HCT116 (cell line): ENCODE results near the gene OR5B21. TPM values are rescaled to one million over a fixed set of nuclear protein-coding genes. Genes with fewer than 3 reads are reported as not detected.

ENCODE experiments used
- ATAC-seq: fragments of 200-7000 bp; cut with Tn5 transposase; 2 replicates; pipeline ENCODE4 v1.9.1; 2020; ENCODE audit warnings: mild to moderate bottlenecking, moderate library complexity
- BruUV-seq: library from RNA; stranded (reverse); fragments of 400-500 nt; replicated peaks from 2 replicates; lab custom pipeline; 2021; lab: Mats Ljungman, UMichigan
- CTCF ChIA-PET: fragments of 300-600 bp; sonication (Branson Sonifier 250); formaldehyde crosslinking; loops from one replicate; lab custom pipeline; 2021; ENCODE audit warnings: antibody characterized with exemption; lab: Charles Lee
- POLR2A ChIA-PET: fragments of 300-600, 350-600 bp; sonication (Branson Sonifier 250); formaldehyde crosslinking; loops from one replicate; lab custom pipeline; 2021; ENCODE audit warnings: antibody characterized with exemption; lab: Charles Lee
- RAD21 ChIA-PET, 2 experiments: fragments of 300-600 bp; sonication (Branson Sonifier 250); formaldehyde crosslinking; loops; one replicate each; lab custom pipeline; 2023; ENCODE audit warnings: low total read pairs in 2 of 2; ENCODE audit not compliant: uncharacterized antibody in 2 of 2, unreplicated experiment in 2 of 2, low non-redundant PET in 1 of 2; lab: Charles Lee
- DNase-seq: peaks from one replicate; pipeline ENCODE4 v3.0.0-alpha.2; 2010; ENCODE audit warnings: low read depth, low spot score
- H2AFZ ChIP-seq: fragments of 200-600 bp; shearing (Covaris generic), sonication (generic); 2 replicates; pipeline ENCODE4 v1.6.1; 2017; ENCODE audit warnings: low read depth, mixed run types, mixed read lengths, antibody characterized with exemption, low read length; ENCODE audit not compliant: poor library complexity, severe bottlenecking
- H3K27ac ChIP-seq: 2 replicates; pipeline ENCODE4 v1.5.1; 2012; ENCODE audit warnings: low read depth, low read length
- H3K27me3 ChIP-seq: fragments of 200-600 bp; sonication (generic); 2 replicates; pipeline ENCODE4 v1.6.1; 2016; ENCODE audit warnings: mixed run types, low read length, mixed read lengths; ENCODE audit not compliant: insufficient read depth
- H3K36me3 ChIP-seq, 2 experiments: fragments of 200-500 bp in 1 of 2; fragments of 200-600 bp in 1 of 2; sonication (Bioruptor generic) in 1 of 2; sonication (generic) in 1 of 2; 2 replicates each; pipeline versions ENCODE4 v1.5.1 to v1.6.1; 2014 to 2016; ENCODE audit warnings: low read length in 2 of 2, inconsistent platforms in 1 of 2, mixed read lengths in 1 of 2, mixed run types in 1 of 2; ENCODE audit not compliant: insufficient read depth in 2 of 2, control insufficient read depth in 1 of 2
- H3K4me1 ChIP-seq, 2 experiments: fragments of 200-600 bp in 1 of 2; sonication (generic) in 1 of 2; 2 replicates each; pipeline versions ENCODE4 v1.5.1 to v1.6.1; 2012 to 2017; ENCODE audit warnings: low read length in 2 of 2, inconsistent platforms in 1 of 2, mild to moderate bottlenecking in 1 of 2, mixed read lengths in 1 of 2, mixed run types in 1 of 2, moderate library complexity in 1 of 2; ENCODE audit not compliant: insufficient read depth in 2 of 2, control insufficient read depth in 1 of 2
- H3K4me2 ChIP-seq: fragments of 200-600 bp; sonication (generic); 2 replicates; pipeline ENCODE4 v1.6.1; 2017; ENCODE audit warnings: mixed run types, low read length, mixed read lengths
- H3K4me3 ChIP-seq, 2 experiments: fragments of 200-600 bp in 1 of 2; sonication (generic) in 1 of 2; replicated peaks in 1 of 2; 2 replicates each; pipeline ENCODE4 v1.5.1; 2011 to 2016; ENCODE audit warnings: low read length in 2 of 2, control low read depth in 1 of 2, low read depth in 1 of 2, mild to moderate bottlenecking in 1 of 2, mixed read lengths in 1 of 2, mixed run types in 1 of 2
- H3K79me2 ChIP-seq: fragments of 200-600 bp; sonication (generic); 2 replicates; pipeline ENCODE4 v1.6.1; 2017; ENCODE audit warnings: mild to moderate bottlenecking, mixed run types, low read length, moderate library complexity, mixed read lengths; ENCODE audit not compliant: insufficient read depth
- H3K9ac ChIP-seq: fragments of 200-600 bp; sonication (generic); 2 replicates; pipeline ENCODE4 v1.6.1; 2016; ENCODE audit warnings: low read length, mixed read lengths
- H3K9me2 ChIP-seq: fragments of 200-600 bp; sonication (generic), shearing (Covaris generic); 2 replicates; pipeline ENCODE4 v1.6.1; 2017; ENCODE audit warnings: mixed run types, mild to moderate bottlenecking, moderate library complexity; ENCODE audit not compliant: insufficient read depth
- H3K9me3 ChIP-seq, 2 experiments: fragments of 200-500 bp in 1 of 2; fragments of 200-600 bp in 1 of 2; sonication (Bioruptor generic) in 1 of 2; sonication (generic) in 1 of 2; 2 replicates each; pipeline ENCODE4 v1.6.1; 2014 to 2017; ENCODE audit warnings: low read length in 2 of 2, mixed read lengths in 2 of 2, inconsistent platforms in 1 of 2, low read depth in 1 of 2, mild to moderate bottlenecking in 1 of 2, mixed run types in 1 of 2, moderate library complexity in 1 of 2; ENCODE audit not compliant: control insufficient read depth in 1 of 2, insufficient read depth in 1 of 2
- H4K20me1 ChIP-seq: fragments of 200-600 bp; sonication (generic), shearing (Covaris generic); 2 replicates; pipeline ENCODE4 v1.6.1; 2017; ENCODE audit warnings: mixed run types, mild to moderate bottlenecking, moderate library complexity; ENCODE audit not compliant: insufficient read depth
- CBX3 ChIP-seq: IDR thresholded peaks from 2 replicates; pipeline ENCODE4 v1.6.1; 2012; ENCODE audit warnings: low read depth
- EGR1 ChIP-seq: IDR thresholded peaks from 2 replicates; pipeline ENCODE4 v1.6.1; 2012; ENCODE audit warnings: low read depth
- ELF1 ChIP-seq: IDR thresholded peaks from 2 replicates; pipeline ENCODE4 v1.6.1; 2012; ENCODE audit warnings: low read depth, borderline replicate concordance
- EZH2 ChIP-seq: fragments of 200-600 bp; sonication (generic); IDR thresholded peaks from 2 replicates; pipeline ENCODE4 v1.6.1; 2017; ENCODE audit warnings: antibody characterized with exemption, mixed run types
- EZH2phosphoT487 ChIP-seq: fragments of 200-600 bp; IDR thresholded peaks from 2 replicates; pipeline ENCODE4 v1.6.1; 2018; ENCODE audit warnings: antibody characterized with exemption, borderline replicate concordance
- FOSL1 ChIP-seq: IDR thresholded peaks from 2 replicates; pipeline ENCODE4 v1.6.1; 2012; ENCODE audit warnings: low read depth
- JUND ChIP-seq: IDR thresholded peaks from 2 replicates; pipeline ENCODE4 v1.6.1; 2012
- MAX ChIP-seq: IDR thresholded peaks from 2 replicates; pipeline ENCODE4 v1.6.1; 2012
- POLR2A ChIP-seq: IDR thresholded peaks from 2 replicates; pipeline ENCODE4 v1.7.0; 2011; ENCODE audit warnings: borderline replicate concordance; ENCODE audit not compliant: insufficient read depth, insufficient read length; ENCODE audit errors: extremely low read depth
- POLR2AphosphoS5 ChIP-seq: IDR thresholded peaks from 2 replicates; pipeline ENCODE4 v1.6.1; 2011; ENCODE audit warnings: mild to moderate bottlenecking, low read depth, low read length, moderate library complexity
- REST ChIP-seq: IDR thresholded peaks from 2 replicates; pipeline ENCODE4 v1.6.1; 2012; ENCODE audit warnings: low read depth
- SIN3A ChIP-seq: IDR thresholded peaks from 2 replicates; pipeline ENCODE4 v1.6.1; 2012; ENCODE audit warnings: low read depth
- SP1 ChIP-seq: IDR thresholded peaks from 2 replicates; pipeline ENCODE4 v1.6.1; 2012; ENCODE audit warnings: low read depth
- ZFX ChIP-seq: fragments of 450-650 bp; IDR thresholded peaks from 2 replicates; pipeline ENCODE4 v1.6.1; 2017
- ZNF274 ChIP-seq: fragments of 200-500 bp; sonication (Bioruptor generic); IDR thresholded peaks from 2 replicates; pipeline ENCODE4 v1.6.1; 2014; ENCODE audit warnings: mild to moderate bottlenecking, low read depth, low read length, inconsistent platforms
- intact Hi-C: fragments of 100-400 bp; cut with micrococcal nuclease; formaldehyde crosslinking; loops from 2 replicates; pipeline ENCODE4 v1.10.0; 2022
- total RNA-seq: library from RNA; stranded (reverse); gene quantifications from one replicate; pipeline ENCODE4 v1.2.1, GENCODE V29; 2021; ENCODE audit not compliant: unreplicated experiment
- TF ChIP-seq, protein P1 (sequence below): IDR thresholded peaks from 2 replicates; pipeline ENCODE4 v1.6.1; 2012

Gene OR5B21
- total RNA-seq, 1 experiment from 2014 or later, result not detected

DNA sequence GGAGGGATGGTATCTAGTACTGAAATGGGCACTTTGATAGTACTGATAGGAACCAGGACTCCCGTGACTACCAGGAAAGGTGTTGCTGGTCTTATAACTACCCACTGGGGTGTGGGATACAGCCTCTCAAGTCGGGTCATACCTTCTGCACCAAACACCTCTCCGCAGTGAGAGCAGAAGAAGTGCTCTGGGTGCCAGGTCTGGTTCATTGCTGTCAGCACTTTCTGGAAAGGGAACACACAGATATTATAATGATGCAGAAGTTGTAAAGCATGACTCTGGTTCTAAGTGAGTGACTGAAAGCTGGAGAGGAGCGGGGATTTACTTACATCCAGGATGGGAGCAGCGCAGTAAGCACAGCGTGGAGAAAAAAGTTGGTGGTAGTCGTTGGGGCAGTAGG is 41.7 kb upstream of the OR5B21 start:
- no peaks in the 10 kb centered on the region for H3K79me2 ChIP-seq
- no peaks in the 10 kb centered on the region for H3K9me2 ChIP-seq
- no peaks in the 10 kb centered on the region for H4K20me1 ChIP-seq
- no peak overlapping the region for H3K27ac ChIP-seq
- ChIA-PET CTCF (no interaction called here), RAD21 (no interaction called here), POLR2A (no interaction called here)
- H3K9me3 ChIP-seq, result no peaks in the 10 kb centered on the region
- intact Hi-C loops, result no loop called here
- no peak overlapping the region for H3K4me3 ChIP-seq
- H3K4me2 ChIP-seq, result no peak overlapping the region
- no peaks in the 10 kb centered on the region for H3K36me3 ChIP-seq
- no peak for ATAC-seq
- no peaks in the 10 kb centered on the region for H3K4me1 ChIP-seq
- no peak for TF ChIP-seq POLR2AphosphoS5
- no peak for TF ChIP-seq EGR1
- TF ChIP-seq REST, result no peak
- TF ChIP-seq SIN3A, result no peak
- no peak for TF ChIP-seq JUND
- TF ChIP-seq EZH2phosphoT487, result no peak
- no peak for TF ChIP-seq EZH2
- no peak for TF ChIP-seq ELF1
- TF ChIP-seq CBX3, result no peak
- no peak for TF ChIP-seq SP1
- TF ChIP-seq ZFX, result no peak
- TF ChIP-seq MAX, result no peak
- TF ChIP-seq, protein P1, sequence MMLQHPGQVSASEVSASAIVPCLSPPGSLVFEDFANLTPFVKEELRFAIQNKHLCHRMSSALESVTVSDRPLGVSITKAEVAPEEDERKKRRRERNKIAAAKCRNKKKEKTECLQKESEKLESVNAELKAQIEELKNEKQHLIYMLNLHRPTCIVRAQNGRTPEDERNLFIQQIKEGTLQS, result no peak
- TF ChIP-seq ZNF274, result no peak
- TF ChIP-seq POLR2A, result no peak
- TF ChIP-seq FOSL1, result no peak
- H3K27me3 ChIP-seq, result no peaks in the 10 kb centered on the region
- DNase-seq, result no peak
- BruUV-seq, result no TSS peak
- no peak overlapping the region for H3K9ac ChIP-seq
- H2AFZ ChIP-seq, result no peak overlapping the region
